Progenitor cell of endocrine pancreas (in vitro differentiated cells): Measurements from ENCODE around the gene PARK7. TPM values are rescaled to one million over a fixed set of nuclear protein-coding genes. Genes with fewer than 3 reads are reported as not detected.

ENCODE experiments used
- DNase-seq: peaks from one replicate; pipeline ENCODE4 v3.0.0; 2021; ENCODE audit warnings: low spot score; ENCODE audit not compliant: unreplicated experiment
- H3K27ac Mint-ChIP-seq: 2 replicates; pipeline ENCODE4 v1.8.0; 2021; ENCODE audit warnings: mild to moderate bottlenecking, moderate library complexity, mixed read lengths
- H3K27me3 Mint-ChIP-seq: 2 replicates; pipeline ENCODE4 v1.8.0; 2021; ENCODE audit warnings: mixed read lengths
- H3K36me3 Mint-ChIP-seq: 2 replicates; pipeline ENCODE4 v1.8.0; 2022; ENCODE audit warnings: mixed read lengths; ENCODE audit not compliant: insufficient read depth
- H3K4me1 Mint-ChIP-seq: 2 replicates; pipeline ENCODE4 v1.8.0; 2021; ENCODE audit warnings: low read depth, mixed read lengths
- H3K4me3 Mint-ChIP-seq: 2 replicates; pipeline ENCODE4 v1.8.0; 2021; ENCODE audit warnings: low read depth, mild to moderate bottlenecking, moderate library complexity, mixed read lengths
- H3K9me3 Mint-ChIP-seq: 2 replicates; pipeline ENCODE4 v1.8.0; 2021; ENCODE audit warnings: low read depth, mixed read lengths
- CTCF ChIP-seq: fragments of 200-600 bp; sonication (generic); IDR thresholded peaks from one replicate; pipeline ENCODE4 v1.5.0; 2021; ENCODE audit warnings: antibody characterized with exemption, mild to moderate bottlenecking; ENCODE audit not compliant: unreplicated experiment
- total RNA-seq: library from RNA; stranded (reverse); gene quantifications from 2 replicates; pipeline ENCODE4 v1.2.1, GENCODE V29; 2021

Gene PARK7
- total RNA-seq, 1 donor from 2014 or later: 218 TPM

- Mint-ChIP-seq H3K9me3 (no peaks in the 10 kb centered on the region), H3K36me3 (no peaks in the 10 kb centered on the region), H3K27me3 (peaks cover 41% of the 10 kb centered on the region), H3K4me3 (no peak overlapping the region), H3K4me1 (no peaks in the 10 kb centered on the region), H3K27ac (no peak overlapping the region)
- no peak for DNase-seq
- no peak for TF ChIP-seq CTCF
Observed at GRCh38 chr1:7930645-7931445, 30.7 kb upstream of the PARK7 start.

GRCh38 chr1:7931446-7931812, 30.1 kb upstream of the PARK7 start:
- H3K36me3 Mint-ChIP-seq: no peaks in the 10 kb centered on the region
- H3K27me3 Mint-ChIP-seq: peaks cover 39% of the 10 kb centered on the region
- no peak for TF ChIP-seq CTCF
- H3K4me3 Mint-ChIP-seq: no peak overlapping the region
- no peak for DNase-seq
- no peaks in the 10 kb centered on the region for H3K9me3 Mint-ChIP-seq
- H3K4me1 Mint-ChIP-seq: no peaks in the 10 kb centered on the region
- no peak overlapping the region for H3K27ac Mint-ChIP-seq

- no peak for DNase-seq
- no peak for TF ChIP-seq CTCF
- Mint-ChIP-seq H3K36me3 (no peaks in the 10 kb centered on the region), H3K4me1 (no peaks in the 10 kb centered on the region), H3K27ac (no peak overlapping the region), H3K27me3 (peaks cover 30% of the 10 kb centered on the region), H3K9me3 (no peaks in the 10 kb centered on the region), H3K4me3 (no peak overlapping the region)
Observed at GRCh38 chr1:7932524-7933138, 28.9 kb upstream of the PARK7 start.

- H3K36me3 Mint-ChIP-seq: no peaks in the 10 kb centered on the region
- DNase-seq: no peak
- TF ChIP-seq CTCF: no peak
- H3K27ac Mint-ChIP-seq: no peak overlapping the region
- H3K9me3 Mint-ChIP-seq: no peaks in the 10 kb centered on the region
- peaks cover 59% of the 10 kb centered on the region for H3K27me3 Mint-ChIP-seq
- H3K4me1 Mint-ChIP-seq: no peaks in the 10 kb centered on the region
- no peak overlapping the region for H3K4me3 Mint-ChIP-seq
Observed at GRCh38 chr1:7938070-7938469, 23.4 kb upstream of the PARK7 start.

GRCh38 chr1:7940034-7940433, 21.5 kb upstream of the PARK7 start:
- no peaks in the 10 kb centered on the region for H3K36me3 Mint-ChIP-seq
- peaks cover 69% of the 10 kb centered on the region for H3K27me3 Mint-ChIP-seq
- no peaks in the 10 kb centered on the region for H3K4me1 Mint-ChIP-seq
- H3K27ac Mint-ChIP-seq: no peak overlapping the region
- no peak overlapping the region for H3K4me3 Mint-ChIP-seq
- DNase-seq: no peak
- no peaks in the 10 kb centered on the region for H3K9me3 Mint-ChIP-seq
- no peak for TF ChIP-seq CTCF
